HG02678 (cell line): ENCODE results near the gene TLK2.
"Not testable (repeated sequence)": the region's sequence is repeated elsewhere in the genome, so short reads cannot be mapped to it uniquely, and the experiment has no call there.

Source experiments
- ATAC-seq: cut with Tn5 transposase; IDR thresholded peaks from one replicate; pipeline ENCODE4 v1.9.1; 2021; ENCODE audit warnings: mild to moderate bottlenecking, moderate library complexity; ENCODE audit not compliant: unreplicated experiment

The TLK2 gene

GRCh38 chr17:62597920-62598319 lies 119.3 kb downstream of the TLK2 start:
- no peak for ATAC-seq

GRCh38 chr17:62599964-62600657 lies 121.5 kb downstream of the TLK2 start:
- ATAC-seq = no peak

GRCh38 chr17:62600805-62601204 lies 122.2 kb downstream of the TLK2 start:
- ATAC-seq = no peak

GRCh38 chr17:62601471-62601870 lies 122.8 kb downstream of the TLK2 start:
- no peak for ATAC-seq

GRCh38 chr17:62603783-62604182 lies 125.2 kb downstream of the TLK2 start:
- ATAC-seq = not testable (repeated sequence)

- no peak for ATAC-seq
Observed at GRCh38 chr17:62605588-62605987, 127.0 kb downstream of the TLK2 start.

GRCh38 chr17:62611292-62611691 lies 132.7 kb downstream of the TLK2 start:
- no peak for ATAC-seq

- ATAC-seq = no peak
Observed at GRCh38 chr17:62611728-62612127, 133.1 kb downstream of the TLK2 start.

GRCh38 chr17:62612289-62612688 lies 133.7 kb downstream of the TLK2 start:
- not testable (repeated sequence) for ATAC-seq

- ATAC-seq = not testable (repeated sequence)
Observed at GRCh38 chr17:62613095-62613494, 134.5 kb downstream of the TLK2 start.

- no peak for ATAC-seq
Observed at GRCh38 chr17:62614142-62614541, 135.5 kb downstream of the TLK2 start.

- ATAC-seq = no peak
Observed at GRCh38 chr17:62615503-62615902, 136.9 kb downstream of the TLK2 start.

GRCh38 chr17:62616993-62617893 lies 138.6 kb downstream of the TLK2 start:
- no peak for ATAC-seq

GRCh38 chr17:62617894-62618472 lies 139.4 kb downstream of the TLK2 start:
- no peak for ATAC-seq

- ATAC-seq = no peak
Observed at GRCh38 chr17:62618647-62619416, 140.2 kb downstream of the TLK2 start.

- no peak for ATAC-seq
Observed at GRCh38 chr17:62619417-62620155, 141.0 kb downstream of the TLK2 start.

GRCh38 chr17:62621223-62621622 lies 142.6 kb downstream of the TLK2 start:
- ATAC-seq = no peak

GRCh38 chr17:62625184-62625869 lies 146.7 kb downstream of the TLK2 start:
- ATAC-seq = no peak

- ATAC-seq = no peak
Observed at GRCh38 chr17:62625870-62626200, 147.2 kb downstream of the TLK2 start.

GRCh38 chr17:62626719-62627218 lies 148.1 kb downstream of the TLK2 start:
- no peak for ATAC-seq
